HFFc6 (cell line): Measurements from ENCODE around the gene NPIPB2. TPM values are rescaled to one million over a fixed set of nuclear protein-coding genes. Genes with fewer than 3 reads are reported as not detected.

Experiments used
- DNase-seq: peaks from one replicate; pipeline ENCODE4 v3.0.0-alpha.2; 2018
- H3K27ac Mint-ChIP-seq: 2 replicates; pipeline ENCODE4 v1.8.0; 2020; ENCODE audit warnings: mild to moderate bottlenecking, mixed read lengths
- H3K27me3 Mint-ChIP-seq: 2 replicates; pipeline ENCODE4 v1.8.0; 2021; ENCODE audit warnings: mild to moderate bottlenecking, moderate library complexity, mixed read lengths; ENCODE audit not compliant: insufficient read depth
- H3K36me3 Mint-ChIP-seq: 2 replicates; pipeline ENCODE4 v1.8.0; 2021; ENCODE audit warnings: low read depth, mixed read lengths
- H3K4me1 Mint-ChIP-seq: 2 replicates; pipeline ENCODE4 v1.8.0; 2020; ENCODE audit warnings: low read depth, mixed read lengths
- H3K4me3 Mint-ChIP-seq: 2 replicates; pipeline ENCODE4 v1.8.0; 2020; ENCODE audit warnings: mild to moderate bottlenecking, moderate library complexity, mixed read lengths
- H3K9me3 Mint-ChIP-seq: 2 replicates; pipeline ENCODE4 v1.8.0; 2020; ENCODE audit warnings: mild to moderate bottlenecking, mixed read lengths
- total RNA-seq, 6 experiments: library from RNA; stranded (reverse); fragmentation: NEBNext Ultra II Directional; extraction: Animal tissue kit (Norgen Biotek cat#: 25700); gene quantifications; 2 replicates in 1 of 6; 3 replicates in 5 of 6; pipeline ENCODE4 v1.2.3, GENCODE V29; 2021
- TF ChIP-seq, protein P1 (sequence below): fragments of 200-600 bp; sonication (generic); IDR thresholded peaks from 2 replicates; pipeline ENCODE4 v1.5.0; 2021; ENCODE audit warnings: antibody characterized with exemption, mild to moderate bottlenecking

Gene NPIPB2
- total RNA-seq, 6 experiments from 2014 or later = 4.4 to 6.8 (median 4.9) TPM

DNA sequence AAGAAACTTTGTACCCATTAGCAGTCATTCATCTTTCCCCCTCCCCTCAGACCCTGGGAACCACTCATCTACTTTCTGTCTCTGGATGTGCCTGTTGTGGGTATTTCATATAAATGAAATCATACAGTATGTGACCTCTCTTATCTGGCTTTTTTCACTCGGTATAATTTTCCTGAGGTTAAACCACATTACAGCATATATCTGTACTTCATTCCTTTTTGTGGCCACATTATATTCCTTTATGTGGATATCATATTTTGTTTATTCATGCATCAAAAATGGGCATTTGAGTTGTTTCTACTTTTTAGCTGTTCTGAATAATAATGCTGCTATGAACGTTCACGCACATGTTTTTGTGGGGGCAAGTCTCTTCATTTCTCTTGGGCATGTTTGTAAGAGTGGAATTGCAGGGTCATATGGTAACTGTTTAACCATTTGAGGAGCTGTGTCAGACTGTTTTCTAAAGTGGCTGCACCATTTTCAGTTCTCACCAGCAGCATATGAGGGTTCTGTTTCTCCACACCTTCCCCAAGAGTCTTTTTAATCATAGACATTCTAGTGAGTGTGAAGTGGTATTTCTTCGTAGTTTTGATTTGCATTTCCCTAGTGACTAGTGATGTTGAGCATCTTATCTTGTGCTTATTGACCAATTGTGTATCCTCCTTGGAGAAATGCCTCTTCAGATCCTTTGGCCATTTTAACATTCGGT is 38.4 kb upstream of the NPIPB2 start:
- Mint-ChIP-seq H3K4me3 (no peak overlapping the region), H3K4me1 (peaks cover 50% of the 10 kb centered on the region), H3K36me3 (peaks cover 18% of the 10 kb centered on the region), H3K27ac (no peak overlapping the region), H3K27me3 (no peaks in the 10 kb centered on the region; the same call in 1 of the 2 replicates), H3K9me3 (peaks cover 4% of the 10 kb centered on the region; the same call in 1 of the 2 replicates)
- TF ChIP-seq, protein P1, sequence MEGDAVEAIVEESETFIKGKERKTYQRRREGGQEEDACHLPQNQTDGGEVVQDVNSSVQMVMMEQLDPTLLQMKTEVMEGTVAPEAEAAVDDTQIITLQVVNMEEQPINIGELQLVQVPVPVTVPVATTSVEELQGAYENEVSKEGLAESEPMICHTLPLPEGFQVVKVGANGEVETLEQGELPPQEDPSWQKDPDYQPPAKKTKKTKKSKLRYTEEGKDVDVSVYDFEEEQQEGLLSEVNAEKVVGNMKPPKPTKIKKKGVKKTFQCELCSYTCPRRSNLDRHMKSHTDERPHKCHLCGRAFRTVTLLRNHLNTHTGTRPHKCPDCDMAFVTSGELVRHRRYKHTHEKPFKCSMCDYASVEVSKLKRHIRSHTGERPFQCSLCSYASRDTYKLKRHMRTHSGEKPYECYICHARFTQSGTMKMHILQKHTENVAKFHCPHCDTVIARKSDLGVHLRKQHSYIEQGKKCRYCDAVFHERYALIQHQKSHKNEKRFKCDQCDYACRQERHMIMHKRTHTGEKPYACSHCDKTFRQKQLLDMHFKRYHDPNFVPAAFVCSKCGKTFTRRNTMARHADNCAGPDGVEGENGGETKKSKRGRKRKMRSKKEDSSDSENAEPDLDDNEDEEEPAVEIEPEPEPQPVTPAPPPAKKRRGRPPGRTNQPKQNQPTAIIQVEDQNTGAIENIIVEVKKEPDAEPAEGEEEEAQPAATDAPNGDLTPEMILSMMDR = no peak
- DNase-seq = no peak

DNA sequence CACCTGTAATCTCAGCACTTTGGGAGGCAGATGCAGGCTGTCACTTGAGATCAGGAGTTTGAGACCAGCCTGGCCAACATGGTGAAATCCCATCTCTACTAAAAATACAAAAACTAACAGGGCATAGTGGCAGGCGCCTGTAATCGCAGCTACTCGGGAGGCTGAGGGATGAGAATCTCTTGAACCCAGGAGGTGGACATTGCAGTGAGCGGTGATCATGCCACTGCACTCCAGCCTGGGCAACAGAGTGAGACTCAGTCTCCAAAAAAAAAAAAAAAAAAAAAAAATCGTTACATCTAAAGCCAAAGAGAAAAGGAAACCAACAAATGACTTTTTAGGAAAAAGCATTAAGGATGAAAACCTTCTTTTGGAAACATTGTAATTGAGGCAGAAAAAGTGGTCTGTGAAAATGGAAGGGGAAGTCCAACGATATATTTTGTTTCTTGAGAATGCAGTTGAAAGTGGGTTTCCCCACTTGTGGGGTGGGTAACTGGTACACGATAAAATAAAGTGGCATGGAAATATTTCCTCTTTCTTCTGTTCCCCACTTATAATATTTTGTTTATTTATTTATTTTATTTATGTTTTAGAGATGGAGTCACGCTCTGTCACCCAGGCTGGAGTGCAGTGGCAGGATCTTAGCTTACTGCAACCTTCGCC is 37.3 kb upstream of the NPIPB2 start:
- Mint-ChIP-seq H3K27ac (no peak overlapping the region), H3K36me3 (peaks cover 20% of the 10 kb centered on the region), H3K27me3 (no peaks in the 10 kb centered on the region; the same call in 1 of the 2 replicates), H3K9me3 (peaks cover 4% of the 10 kb centered on the region; the same call in 1 of the 2 replicates), H3K4me3 (no peak overlapping the region), H3K4me1 (peaks cover 51% of the 10 kb centered on the region)
- TF ChIP-seq, protein P1 = 0 out of 2 replicates have a peak, but pooled peaks have one; percentile 15
- DNase-seq = no peak

DNA sequence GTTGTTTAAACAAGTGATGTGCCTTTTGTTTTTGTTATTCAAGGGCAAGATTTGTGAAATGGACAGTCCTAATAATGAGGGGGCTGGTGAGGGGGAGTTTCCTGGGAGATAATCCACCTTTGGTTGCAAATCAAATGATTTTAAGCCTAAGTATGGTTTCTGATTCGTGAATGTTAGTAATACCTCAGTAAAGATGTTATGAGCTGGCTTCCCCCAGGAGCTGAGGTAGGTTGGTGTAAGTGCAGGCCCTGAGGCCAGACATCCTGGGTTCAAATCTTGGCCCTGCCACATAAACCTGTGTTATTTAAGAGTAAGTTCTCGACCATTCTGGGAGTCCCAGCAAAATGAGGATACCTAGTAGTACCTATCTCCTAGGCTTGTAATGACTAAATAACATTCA is 36.2 kb upstream of the NPIPB2 start:
- no peaks in the 10 kb centered on the region; the same call in 1 of the 2 replicates for H3K27me3 Mint-ChIP-seq
- H3K4me1 Mint-ChIP-seq = peaks cover 51% of the 10 kb centered on the region
- peak overlapping the region; percentile 96 for H3K4me3 Mint-ChIP-seq
- no peak for DNase-seq
- TF ChIP-seq, protein P1 = no peak
- H3K27ac Mint-ChIP-seq = peak overlapping the region; percentile 95
- H3K9me3 Mint-ChIP-seq = peaks cover 4% of the 10 kb centered on the region; the same call in 1 of the 2 replicates
- peaks cover 20% of the 10 kb centered on the region for H3K36me3 Mint-ChIP-seq

DNA sequence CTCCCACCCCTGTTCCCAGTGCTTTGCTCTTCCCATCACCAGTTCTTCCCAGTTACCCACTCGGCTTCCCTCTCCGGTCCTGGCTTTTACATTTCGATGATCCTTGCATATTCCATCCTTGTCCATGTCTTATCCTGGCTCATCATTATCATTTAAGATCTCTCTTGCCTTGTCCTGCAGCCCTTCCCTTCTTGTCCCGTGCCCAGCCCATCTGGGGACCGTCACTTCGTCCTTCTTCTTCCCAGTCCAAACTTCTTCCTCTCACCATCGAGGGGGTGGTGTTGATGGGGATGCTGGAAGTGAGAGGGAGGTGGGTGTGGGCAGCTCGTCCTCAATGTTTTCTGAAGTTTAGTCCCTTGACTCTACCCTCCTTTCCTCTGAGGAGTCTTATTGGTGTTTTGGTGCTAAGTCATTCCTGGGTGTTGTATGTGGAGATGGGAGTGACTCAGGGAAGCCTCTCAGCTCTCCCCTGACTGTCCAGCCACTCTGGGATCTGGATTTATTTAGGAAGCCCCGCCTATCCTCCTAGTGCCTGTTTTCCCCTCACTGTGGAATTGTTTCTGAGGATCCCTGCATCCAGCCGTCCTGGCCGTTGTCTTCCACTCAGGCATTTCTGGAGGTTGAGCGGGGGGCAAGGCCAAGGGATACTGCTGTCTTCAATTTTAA is 35.7 kb upstream of the NPIPB2 start:
- TF ChIP-seq, protein P1 = no peak
- Mint-ChIP-seq H3K4me3 (peak overlapping the region; percentile 96), H3K4me1 (peaks cover 51% of the 10 kb centered on the region), H3K9me3 (peaks cover 4% of the 10 kb centered on the region; the same call in 1 of the 2 replicates), H3K36me3 (peaks cover 20% of the 10 kb centered on the region), H3K27me3 (no peaks in the 10 kb centered on the region; the same call in 1 of the 2 replicates), H3K27ac (peak overlapping the region; percentile 95)
- DNase-seq = peak; percentile 87

DNA sequence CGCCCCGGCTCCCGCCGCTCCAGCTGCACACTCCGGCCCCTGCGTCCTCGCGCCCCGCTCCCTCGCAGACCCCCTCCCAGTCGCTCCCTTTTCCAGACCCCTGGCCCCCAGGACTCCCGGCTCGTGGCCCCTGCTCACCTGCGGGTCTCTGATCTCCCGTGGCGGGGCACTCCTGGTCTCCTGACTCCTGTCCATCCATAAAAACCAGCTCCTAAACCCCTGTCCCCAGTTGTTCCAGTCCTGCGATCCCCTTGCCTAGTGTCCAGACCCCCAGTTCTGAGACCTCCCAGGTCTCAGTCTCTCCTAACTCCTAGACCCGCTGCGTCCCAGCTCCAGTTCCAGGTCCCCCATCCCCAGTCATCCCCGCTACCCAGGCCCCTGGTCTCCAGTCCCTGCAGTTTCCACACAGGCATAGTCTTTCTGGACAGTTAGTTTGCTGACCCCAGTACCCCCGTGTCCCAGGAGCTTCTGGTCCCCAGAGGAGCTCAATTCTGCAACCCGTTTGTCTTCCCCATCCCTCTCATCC is 35.1 kb upstream of the NPIPB2 start:
- TF ChIP-seq, protein P1 = no peak
- Mint-ChIP-seq H3K36me3 (peaks cover 20% of the 10 kb centered on the region), H3K9me3 (peaks cover 4% of the 10 kb centered on the region; the same call in 1 of the 2 replicates), H3K4me3 (peak overlapping the region; percentile 96), H3K27ac (peak overlapping the region; percentile 95), H3K27me3 (no peaks in the 10 kb centered on the region; the same call in 1 of the 2 replicates), H3K4me1 (peaks cover 47% of the 10 kb centered on the region)
- DNase-seq = no peak
